ENCODE results near the gene ZNF618.

ZNF618 gene

GRCh38 chr9:114094971-114095370 lies 218.9 kb downstream of the ZNF618 start:
- no peak for TF ChIP-seq CTCF (IDR thresholded peaks at IDR 0.05; ENCODE audit: control extremely low read depth, extremely low read depth, low read depth, missing control alignments)
- no peak for DNase-seq (ENCODE audit: extremely low spot score)
- ChIA-PET POLR2A (no interaction called here), CTCF (interaction anchor here (1.2 to 5.8 kb wide), 2 partner anchors 12 to 27 kb away, joined by 4 to 48 read pairs; no protein-coding TSS in a partner anchor)

- POLR2A ChIA-PET, result no interaction called here
- no peak for DNase-seq (ENCODE audit: extremely low spot score)
- TF ChIP-seq CTCF (IDR thresholded peaks at IDR 0.05; ENCODE audit: control extremely low read depth, extremely low read depth, low read depth, missing control alignments), result no peak
- CTCF ChIA-PET, result interaction anchor here (1.2 to 5.8 kb wide), 3 partner anchors 12 to 26 kb away, joined by 4 to 48 read pairs (median 5); no protein-coding TSS in a partner anchor
These were observed 220.0 kb downstream of the ZNF618 start for GRCh38 chr9:114096041-114096511.

- no peak for TF ChIP-seq CTCF (IDR thresholded peaks at IDR 0.05; ENCODE audit: control extremely low read depth, extremely low read depth, low read depth, missing control alignments)
- no peak for DNase-seq (ENCODE audit: extremely low spot score)
- ChIA-PET POLR2A (no interaction called here), CTCF (interaction anchor here (1.8 to 6.6 kb wide), 3 partner anchors 11 to 14 kb away, joined by 5 to 48 read pairs (median 31); no protein-coding TSS in a partner anchor)
These were observed 220.9 kb downstream of the ZNF618 start for GRCh38 chr9:114096866-114097612.

GRCh38 chr9:114097613-114098020 lies 221.5 kb downstream of the ZNF618 start:
- CTCF ChIA-PET, result interaction anchor here (1.8 to 6.6 kb wide), 2 partner anchors 11 to 14 kb away, joined by 5 to 31 read pairs; no protein-coding TSS in a partner anchor
- POLR2A ChIA-PET, result no interaction called here
- TF ChIP-seq CTCF (IDR thresholded peaks at IDR 0.05; ENCODE audit: control extremely low read depth, extremely low read depth, low read depth, missing control alignments), result no peak
- DNase-seq (ENCODE audit: extremely low spot score), result no peak

GRCh38 chr9:114098021-114098935 lies 222.2 kb downstream of the ZNF618 start:
- TF ChIP-seq CTCF (IDR thresholded peaks at IDR 0.05; ENCODE audit: control extremely low read depth, extremely low read depth, low read depth, missing control alignments), result no peak
- POLR2A ChIA-PET, result no interaction called here
- CTCF ChIA-PET, result interaction anchor here (1.3 to 6.6 kb wide), 3 partner anchors 10 to 15 kb away, joined by 5 to 31 read pairs (median 9); no protein-coding TSS in a partner anchor
- no peak for DNase-seq (ENCODE audit: extremely low spot score)
